ENCODE results near the gene PACS2. TPM values are rescaled to one million over a fixed set of nuclear protein-coding genes. Genes with fewer than 3 reads are reported as not detected.

The PACS2 gene
- polyA plus RNA-seq, 1 of the 3 experiments (the other 2 are of a cell fraction): 42.7 TPM

GRCh38 chr14:105412771-105413543 lies 98.4 kb downstream of the PACS2 start:
- WGBS (ENCODE audit: low lambda C conversion rate): 52% methylated on average over 3 of the region's 8 CpGs
- Histone ChIP-seq H3K9me2 (no peaks in the 10 kb centered on the region), H4K20me1 (ENCODE audit: insufficient read depth) (no peaks in the 10 kb centered on the region), H3F3A (replicated peaks; ENCODE audit: insufficient read depth) (peaks cover 13% of the 10 kb centered on the region), H3K9ac (no peak overlapping the region), H2AFZ (ENCODE audit: low read depth) (no peak overlapping the region), H3K4me3 (ENCODE audit: low read depth in 2 of 2, low read length in 1 of 2) (no peak overlapping the region), H3K27me3 (ENCODE audit: insufficient read depth) (no peaks in the 10 kb centered on the region), H3K4me1 (ENCODE audit: control insufficient read depth in 1 of 2, insufficient read depth in 2 of 2, low read depth in 1 of 2, low read length in 1 of 2) (peaks cover 0 to 18% of the 10 kb centered on the region in 2 experiments; a peak in 1 of 4 replicates), H3K4me2 (no peak overlapping the region), H3K27ac (ENCODE audit: low read depth in 2 of 2, low read length in 1 of 2) (no peak overlapping the region), H3K36me3 (replicated peaks in 1 of 2; ENCODE audit: control insufficient read depth in 1 of 2, insufficient read depth in 2 of 2, low read length in 1 of 2) (no peaks in the 10 kb centered on the region), H3K79me2 (ENCODE audit: insufficient read depth) (no peaks in the 10 kb centered on the region), H3K9me3 (no peaks in the 10 kb centered on the region)
- DNase-seq: no peak
- ChIA-PET CTCF (interaction anchor here (0.8 to 4.1 kb wide), 6 partner anchors 9 to 125 kb away, joined by 3 to 18 read pairs (median 4); no protein-coding TSS in a partner anchor), POLR2A (interaction anchor here (0.6 kb wide), 1 partner anchor 42 kb away, joined by 4 read pairs; no protein-coding TSS in a partner anchor)
- TF ChIP-seq FOXJ3 (CRISPR knock-in tag; IDR thresholded peaks at IDR 0.05) (no peak), TCF12 (IDR thresholded peaks at IDR 0.05) (no peak), NRF1 (IDR thresholded peaks at IDR 0.05; ENCODE audit: low read depth, low read length) (no peak), FOXM1 (IDR thresholded peaks at IDR 0.05; ENCODE audit: low read depth) (no peak), JUND (IDR thresholded peaks at IDR 0.05) (no peak), NFIC (IDR thresholded peaks at IDR 0.05; ENCODE audit: borderline replicate concordance) (no peak)

DNA sequence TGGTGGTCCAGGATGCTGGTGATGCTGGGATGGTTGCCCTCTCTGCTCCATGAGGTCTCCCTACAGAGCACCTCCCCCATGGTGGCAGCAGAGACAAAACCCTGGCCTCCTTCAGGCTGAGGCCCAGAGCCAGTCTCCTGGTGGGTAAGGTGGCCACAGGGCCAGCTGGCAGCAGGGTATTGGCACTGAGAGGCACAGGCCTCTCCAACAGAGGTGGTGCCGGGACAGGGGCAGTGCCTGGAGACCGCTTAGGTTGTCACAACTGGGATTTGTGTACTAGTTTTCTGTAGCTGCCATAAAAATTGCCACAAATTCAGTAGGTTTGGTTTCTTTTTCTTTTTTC lies 99.0 kb downstream of the PACS2 start:
- no peaks in the 10 kb centered on the region for H3K9me2 ChIP-seq
- TF ChIP-seq YY1 (IDR thresholded peaks at IDR 0.05; ENCODE audit: low read depth) (no peak), NFIC (IDR thresholded peaks at IDR 0.05; ENCODE audit: borderline replicate concordance) (no peak), GABPA (IDR thresholded peaks at IDR 0.05; ENCODE audit: low read depth) (no peak), JUND (IDR thresholded peaks at IDR 0.05) (no peak), TAF1 (IDR thresholded peaks at IDR 0.05; ENCODE audit: borderline replicate concordance, low read depth, low read length) (no peak), RXRA (IDR thresholded peaks at IDR 0.05; ENCODE audit: borderline replicate concordance, low read depth) (no peak), NRF1 (IDR thresholded peaks at IDR 0.05; ENCODE audit: low read depth, low read length) (no peak)
- TF ChIP-seq, protein P1, sequence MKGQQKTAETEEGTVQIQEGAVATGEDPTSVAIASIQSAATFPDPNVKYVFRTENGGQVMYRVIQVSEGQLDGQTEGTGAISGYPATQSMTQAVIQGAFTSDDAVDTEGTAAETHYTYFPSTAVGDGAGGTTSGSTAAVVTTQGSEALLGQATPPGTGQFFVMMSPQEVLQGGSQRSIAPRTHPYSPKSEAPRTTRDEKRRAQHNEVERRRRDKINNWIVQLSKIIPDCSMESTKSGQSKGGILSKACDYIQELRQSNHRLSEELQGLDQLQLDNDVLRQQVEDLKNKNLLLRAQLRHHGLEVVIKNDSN (IDR thresholded peaks at IDR 0.05; ENCODE audit: borderline replicate concordance, low read depth): no peak
- 96% methylated on average over 2 of the region's 2 CpGs for WGBS (ENCODE audit: low lambda C conversion rate)
- DNase-seq: no peak
- no peaks in the 10 kb centered on the region for H4K20me1 ChIP-seq (ENCODE audit: insufficient read depth)
- ChIA-PET CTCF (interaction anchor here (0.8 to 4.1 kb wide), 4 partner anchors 10 to 124 kb away, joined by 3 to 18 read pairs (median 4); no protein-coding TSS in a partner anchor), POLR2A (interaction anchor here (0.6 kb wide), 1 partner anchor 43 kb away, joined by 4 read pairs; no protein-coding TSS in a partner anchor)
- no peaks in the 10 kb centered on the region for H3K27me3 ChIP-seq (ENCODE audit: insufficient read depth)
- no peaks in the 10 kb centered on the region for H3K36me3 ChIP-seq (replicated peaks in 1 of 2; ENCODE audit: control insufficient read depth in 1 of 2, insufficient read depth in 2 of 2, low read length in 1 of 2)
- no peak overlapping the region for H3K4me3 ChIP-seq (ENCODE audit: low read depth in 2 of 2, low read length in 1 of 2)
- no peaks in the 10 kb centered on the region for H3K9me3 ChIP-seq
- H3K9ac ChIP-seq: no peak overlapping the region
- no peak overlapping the region for H3K4me2 ChIP-seq
- H3K27ac ChIP-seq (ENCODE audit: low read depth in 2 of 2, low read length in 1 of 2): no peak overlapping the region
- peaks cover 0 to 21% of the 10 kb centered on the region in 2 experiments; a peak in 1 of 4 replicates for H3K4me1 ChIP-seq (ENCODE audit: control insufficient read depth in 1 of 2, insufficient read depth in 2 of 2, low read depth in 1 of 2, low read length in 1 of 2)
- peaks cover 13% of the 10 kb centered on the region for H3F3A ChIP-seq (replicated peaks; ENCODE audit: insufficient read depth)
- H3K79me2 ChIP-seq (ENCODE audit: insufficient read depth): no peaks in the 10 kb centered on the region
- H2AFZ ChIP-seq (ENCODE audit: low read depth): no peak overlapping the region

Data from SK-N-SH (cell line).